Measurements from ENCODE around the gene YEATS4.

DNA sequence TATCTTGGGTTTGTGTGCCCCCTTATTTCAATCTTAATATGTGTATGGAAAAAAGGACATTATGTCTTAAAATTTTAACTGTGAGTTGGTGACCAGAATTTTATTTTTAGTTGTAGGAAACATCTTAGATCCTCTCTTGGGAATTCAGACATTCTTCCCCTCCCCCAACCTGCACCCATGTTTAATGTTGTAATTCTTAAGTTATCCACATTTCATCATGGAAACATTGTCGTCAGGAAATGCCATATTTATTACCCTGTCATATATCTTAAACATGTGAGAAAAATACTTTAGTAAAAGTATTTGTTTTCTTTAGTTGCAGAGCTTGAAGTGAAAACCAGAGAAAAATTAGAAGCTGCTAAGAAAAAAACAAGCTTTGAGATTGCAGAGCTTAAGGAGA lies 30.3 kb downstream of the YEATS4 start:
- no peak for TF ChIP-seq POLR2AphosphoS5 (IDR thresholded peaks at IDR 0.05; ENCODE audit: low read depth)
- TF ChIP-seq, protein P1, sequence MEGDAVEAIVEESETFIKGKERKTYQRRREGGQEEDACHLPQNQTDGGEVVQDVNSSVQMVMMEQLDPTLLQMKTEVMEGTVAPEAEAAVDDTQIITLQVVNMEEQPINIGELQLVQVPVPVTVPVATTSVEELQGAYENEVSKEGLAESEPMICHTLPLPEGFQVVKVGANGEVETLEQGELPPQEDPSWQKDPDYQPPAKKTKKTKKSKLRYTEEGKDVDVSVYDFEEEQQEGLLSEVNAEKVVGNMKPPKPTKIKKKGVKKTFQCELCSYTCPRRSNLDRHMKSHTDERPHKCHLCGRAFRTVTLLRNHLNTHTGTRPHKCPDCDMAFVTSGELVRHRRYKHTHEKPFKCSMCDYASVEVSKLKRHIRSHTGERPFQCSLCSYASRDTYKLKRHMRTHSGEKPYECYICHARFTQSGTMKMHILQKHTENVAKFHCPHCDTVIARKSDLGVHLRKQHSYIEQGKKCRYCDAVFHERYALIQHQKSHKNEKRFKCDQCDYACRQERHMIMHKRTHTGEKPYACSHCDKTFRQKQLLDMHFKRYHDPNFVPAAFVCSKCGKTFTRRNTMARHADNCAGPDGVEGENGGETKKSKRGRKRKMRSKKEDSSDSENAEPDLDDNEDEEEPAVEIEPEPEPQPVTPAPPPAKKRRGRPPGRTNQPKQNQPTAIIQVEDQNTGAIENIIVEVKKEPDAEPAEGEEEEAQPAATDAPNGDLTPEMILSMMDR (conservative IDR thresholded peaks at IDR 0.05; ENCODE audit: low read depth in 2 of 2), result no peak
- no peak for TF ChIP-seq CREB1 (CRISPR knock-in tag; IDR thresholded peaks at IDR 0.05; ENCODE audit: low read depth)
- TF ChIP-seq EZH2 (IDR thresholded peaks at IDR 0.05; ENCODE audit: low read depth, unreplicated experiment), result no peak
- no peak for TF ChIP-seq JUNB (IDR thresholded peaks at IDR 0.05; ENCODE audit: unreplicated experiment)
